Fibroblast of skin of left quadriceps (primary cell): ENCODE results near the gene GRHL3.

Experiments used
- DNase-seq, 2 experiments: peaks; one replicate each; pipeline ENCODE4 v3.0.0-alpha.2; 2013; ENCODE audit warnings: low read depth in 2 of 2

The GRHL3 gene

GRCh38 chr1:24373044-24373443 is 53.9 kb downstream of the GRHL3 start:
- DNase-seq = no peak

GRCh38 chr1:24373710-24374109 is 54.6 kb downstream of the GRHL3 start:
- no peak for DNase-seq

- no peak for DNase-seq
These were observed 56.0 kb downstream of the GRHL3 start for GRCh38 chr1:24374891-24375786.

GRCh38 chr1:24379733-24380315 is 60.7 kb downstream of the GRHL3 start:
- no peak for DNase-seq

GRCh38 chr1:24380508-24380907 is 61.4 kb downstream of the GRHL3 start:
- DNase-seq = no peak

- DNase-seq = no peak
These were observed 62.1 kb downstream of the GRHL3 start for GRCh38 chr1:24381256-24381655.

GRCh38 chr1:24382165-24382577 is 63.0 kb downstream of the GRHL3 start:
- no peak for DNase-seq

GRCh38 chr1:24383381-24383940 is 64.3 kb downstream of the GRHL3 start:
- DNase-seq = no peak

- no peak for DNase-seq
These were observed 65.3 kb downstream of the GRHL3 start for GRCh38 chr1:24384251-24385090.

GRCh38 chr1:24385160-24385940 is 66.2 kb downstream of the GRHL3 start:
- no peak for DNase-seq

- DNase-seq = no peak
These were observed 67.1 kb downstream of the GRHL3 start for GRCh38 chr1:24386241-24386640.

GRCh38 chr1:24386931-24387330 is 67.8 kb downstream of the GRHL3 start:
- DNase-seq = no peak

GRCh38 chr1:24387636-24388175 is 68.5 kb downstream of the GRHL3 start:
- no peak for DNase-seq

GRCh38 chr1:24388331-24388885 is 69.3 kb downstream of the GRHL3 start:
- no peak for DNase-seq

GRCh38 chr1:24389231-24389678 is 70.1 kb downstream of the GRHL3 start:
- no peak for DNase-seq

- DNase-seq = peak; percentile 58 to 64
These were observed 72.0 kb downstream of the GRHL3 start for GRCh38 chr1:24390924-24391782.

- no peak for DNase-seq
These were observed 72.9 kb downstream of the GRHL3 start for GRCh38 chr1:24391882-24392603.

GRCh38 chr1:24392604-24392946 is 73.4 kb downstream of the GRHL3 start:
- no peak for DNase-seq
